ENCODE results near the gene SAC3D1.
"Not testable (repeated sequence)": the region's sequence is repeated elsewhere in the genome, so short reads cannot be mapped to it uniquely, and the experiment has no call there.

SAC3D1 gene

GRCh38 chr11:65040847-65041622 lies at the start of gene SAC3D1:
Gene SAC3D1, plus strand, starts transcription at chr11:65041210. Its CDS starts 83 bp downstream, at chr11:65041293.
- peak; percentile 81 for DNase-seq

- no peak for DNase-seq
These were observed 46.7 kb upstream of the SAC3D1 start for GRCh38 chr11:64994318-64994717.

GRCh38 chr11:64996327-64996709 lies 44.7 kb upstream of the SAC3D1 start:
- no peak for DNase-seq

- DNase-seq: peak; percentile 46
These were observed 44.2 kb upstream of the SAC3D1 start, which contains the start of gene BATF2 for GRCh38 chr11:64996710-64997380. Gene BATF2, minus strand, starts transcription at chr11:64996971. Its CDS starts 57 bp downstream, at chr11:64996914.

GRCh38 chr11:64998141-64998540 lies 42.9 kb upstream of the SAC3D1 start:
- DNase-seq: no peak

- peak; percentile 24 for DNase-seq
These were observed 42.1 kb upstream of the SAC3D1 start for GRCh38 chr11:64998690-64999431.

- no peak for DNase-seq
These were observed 41.5 kb upstream of the SAC3D1 start for GRCh38 chr11:64999478-64999877.

GRCh38 chr11:65002706-65003105 lies 38.3 kb upstream of the SAC3D1 start:
- no peak for DNase-seq

GRCh38 chr11:65003282-65003681 lies 37.7 kb upstream of the SAC3D1 start:
- DNase-seq: no peak

GRCh38 chr11:65003968-65004367 lies 37.0 kb upstream of the SAC3D1 start:
- DNase-seq: not testable (repeated sequence)

- DNase-seq: no peak
These were observed 33.0 kb upstream of the SAC3D1 start for GRCh38 chr11:65008016-65008415.

- no peak for DNase-seq
These were observed 32.1 kb upstream of the SAC3D1 start for GRCh38 chr11:65008873-65009272.

- peak; percentile 31 for DNase-seq
These were observed 27.7 kb upstream of the SAC3D1 start for GRCh38 chr11:65013130-65013887.

- DNase-seq: peak; percentile 43
These were observed 26.9 kb upstream of the SAC3D1 start, which contains the start of gene ARL2 for GRCh38 chr11:65013888-65014725. Gene ARL2, plus strand, starts transcription at chr11:65014160. Its CDS starts 48 bp downstream, at chr11:65014208.

GRCh38 chr11:65014726-65015227 lies 26.2 kb upstream of the SAC3D1 start:
- no peak for DNase-seq

- DNase-seq: no peak
These were observed 24.3 kb upstream of the SAC3D1 start for GRCh38 chr11:65016705-65017104.

GRCh38 chr11:65017937-65018336 lies 23.1 kb upstream of the SAC3D1 start:
- no peak for DNase-seq

- DNase-seq: no peak
These were observed 21.2 kb upstream of the SAC3D1 start for GRCh38 chr11:65019824-65020223.

- DNase-seq: no peak
These were observed 20.0 kb upstream of the SAC3D1 start for GRCh38 chr11:65021003-65021402.

- DNase-seq: no peak
These were observed 19.5 kb upstream of the SAC3D1 start for GRCh38 chr11:65021509-65021908.

GRCh38 chr11:65023502-65023901 lies 17.5 kb upstream of the SAC3D1 start:
- not testable (repeated sequence) for DNase-seq
